Activated CD4-positive, alpha-beta T cell treated with anti-CD3 and anti-CD28 coated beads for 4 hours (primary cell): ENCODE data around the gene CRLF1.
A peak's percentile ranks its signal among the peaks of the same experiment; 100 is the strongest.

Experiments
- DNase-seq, 2 donors: peaks; one replicate each; pipeline ENCODE4 v3.0.0-alpha.2; 2020

CRLF1 gene, protein sequence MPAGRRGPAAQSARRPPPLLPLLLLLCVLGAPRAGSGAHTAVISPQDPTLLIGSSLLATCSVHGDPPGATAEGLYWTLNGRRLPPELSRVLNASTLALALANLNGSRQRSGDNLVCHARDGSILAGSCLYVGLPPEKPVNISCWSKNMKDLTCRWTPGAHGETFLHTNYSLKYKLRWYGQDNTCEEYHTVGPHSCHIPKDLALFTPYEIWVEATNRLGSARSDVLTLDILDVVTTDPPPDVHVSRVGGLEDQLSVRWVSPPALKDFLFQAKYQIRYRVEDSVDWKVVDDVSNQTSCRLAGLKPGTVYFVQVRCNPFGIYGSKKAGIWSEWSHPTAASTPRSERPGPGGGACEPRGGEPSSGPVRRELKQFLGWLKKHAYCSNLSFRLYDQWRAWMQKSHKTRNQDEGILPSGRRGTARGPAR

GRCh38 chr19:18606281-18607225 is at the start of gene CRLF1:
CRLF1 (minus strand) TSS chr19:18606799; CDS start chr19:18606656, 143 bp downstream.
- DNase-seq: no peak

DNA sequence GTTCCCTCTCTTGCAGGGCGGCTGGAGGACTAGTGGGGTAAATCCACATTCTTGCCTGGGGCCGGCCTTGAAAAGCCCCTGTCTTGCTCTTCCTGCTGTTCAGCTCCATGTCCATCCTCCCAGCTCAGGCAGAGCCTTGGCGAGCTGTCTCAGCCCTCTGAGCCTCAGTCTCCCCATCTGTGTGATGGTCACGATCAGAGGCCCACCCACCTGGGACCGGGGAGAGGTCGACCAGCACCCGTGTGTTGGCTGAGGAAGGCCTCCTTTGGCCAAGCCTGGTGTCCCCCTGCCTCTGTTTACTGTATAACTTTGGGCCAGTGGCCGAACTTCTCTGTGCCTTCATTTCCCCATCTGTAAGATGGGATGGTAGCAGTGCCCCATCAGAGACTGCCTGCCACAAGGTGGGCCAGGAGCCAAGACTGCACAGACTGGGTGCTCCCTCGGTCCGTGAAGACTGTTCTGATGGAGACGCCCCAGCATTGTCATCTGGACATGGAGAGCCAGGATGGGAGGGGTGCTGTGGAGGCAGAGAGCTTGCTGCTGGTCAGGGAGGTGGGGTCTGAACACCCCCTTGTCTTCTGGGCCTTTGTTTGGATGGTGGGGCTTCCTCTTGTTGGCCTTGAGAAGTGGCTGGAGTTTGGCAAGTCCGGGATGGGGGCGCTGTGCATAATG is 48.7 kb upstream of the CRLF1 start:
- no peak for DNase-seq

DNA sequence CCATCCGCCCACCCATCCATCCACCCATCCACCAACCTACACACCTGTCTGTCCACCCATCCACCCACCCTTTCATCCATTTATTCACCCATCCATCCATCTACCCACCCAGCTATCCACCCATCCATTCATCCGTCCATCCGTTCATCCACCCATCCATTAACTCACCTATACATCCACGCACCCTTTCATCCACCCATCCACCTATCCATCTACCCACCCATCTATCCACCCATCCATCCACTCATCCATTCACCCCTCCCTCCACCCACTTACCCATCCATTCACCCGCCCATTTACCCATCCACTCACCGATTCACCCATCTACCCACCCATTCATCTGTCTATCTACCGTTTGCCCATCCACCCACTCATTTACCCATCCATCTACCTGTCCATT is 47.9 kb upstream of the CRLF1 start:
- DNase-seq: no peak

GRCh38 chr19:18653853-18654252 is 47.3 kb upstream of the CRLF1 start:
- no peak for DNase-seq

GRCh38 chr19:18651733-18652132 is 45.1 kb upstream of the CRLF1 start:
- DNase-seq: no peak

GRCh38 chr19:18651300-18651699 is 44.7 kb upstream of the CRLF1 start:
- DNase-seq: no peak

- no peak for DNase-seq
Measured at GRCh38 chr19:18650468-18651041, 44.0 kb upstream of the CRLF1 start.

GRCh38 chr19:18650021-18650390 is 43.4 kb upstream of the CRLF1 start:
- DNase-seq: no peak

GRCh38 chr19:18649371-18650020 is 42.9 kb upstream of the CRLF1 start:
- DNase-seq: no peak

DNA sequence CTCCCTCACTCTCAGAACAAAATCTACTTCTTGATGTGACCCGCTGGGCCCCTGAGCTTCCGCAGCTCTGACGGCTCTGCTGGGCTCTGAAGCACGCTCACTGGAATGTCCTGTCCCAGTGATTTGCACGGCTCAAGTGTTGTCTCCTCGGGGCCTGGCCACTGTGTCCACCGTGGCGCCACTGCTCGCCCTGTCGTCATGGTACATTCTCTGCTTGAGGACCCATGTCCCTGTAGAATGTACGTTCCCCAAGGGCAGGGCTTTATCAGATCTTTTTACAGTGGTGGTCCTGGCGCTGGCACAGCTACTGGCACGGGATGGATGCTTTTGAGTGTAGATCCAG is 42.3 kb upstream of the CRLF1 start:
- DNase-seq: no peak

DNA sequence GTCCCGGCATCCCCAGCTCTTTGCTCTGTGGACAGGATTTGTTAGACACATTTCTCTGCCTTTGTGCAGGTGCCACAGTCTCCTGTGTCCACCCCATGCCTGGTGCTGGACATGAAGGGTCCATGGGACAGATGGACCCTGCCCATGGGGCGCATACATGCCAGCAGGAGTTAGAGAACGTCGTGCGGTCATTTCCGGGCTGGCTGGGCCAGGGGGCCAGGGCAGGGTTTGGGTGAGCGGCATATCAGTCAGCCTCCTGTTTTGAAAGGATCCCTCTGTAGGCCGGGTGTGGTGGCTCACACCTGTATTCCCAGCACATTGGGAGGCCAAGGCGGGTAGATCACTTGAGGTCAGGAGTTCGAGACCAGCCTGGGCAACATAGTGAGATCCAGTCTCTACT is 41.2 kb upstream of the CRLF1 start:
- DNase-seq: no peak

- DNase-seq: no peak
Measured at GRCh38 chr19:18647371-18647767, 40.8 kb upstream of the CRLF1 start.

GRCh38 chr19:18646535-18647370 is 40.2 kb upstream of the CRLF1 start:
- DNase-seq: no peak

- no peak for DNase-seq
Measured at GRCh38 chr19:18645035-18645511, 38.5 kb upstream of the CRLF1 start.

DNA sequence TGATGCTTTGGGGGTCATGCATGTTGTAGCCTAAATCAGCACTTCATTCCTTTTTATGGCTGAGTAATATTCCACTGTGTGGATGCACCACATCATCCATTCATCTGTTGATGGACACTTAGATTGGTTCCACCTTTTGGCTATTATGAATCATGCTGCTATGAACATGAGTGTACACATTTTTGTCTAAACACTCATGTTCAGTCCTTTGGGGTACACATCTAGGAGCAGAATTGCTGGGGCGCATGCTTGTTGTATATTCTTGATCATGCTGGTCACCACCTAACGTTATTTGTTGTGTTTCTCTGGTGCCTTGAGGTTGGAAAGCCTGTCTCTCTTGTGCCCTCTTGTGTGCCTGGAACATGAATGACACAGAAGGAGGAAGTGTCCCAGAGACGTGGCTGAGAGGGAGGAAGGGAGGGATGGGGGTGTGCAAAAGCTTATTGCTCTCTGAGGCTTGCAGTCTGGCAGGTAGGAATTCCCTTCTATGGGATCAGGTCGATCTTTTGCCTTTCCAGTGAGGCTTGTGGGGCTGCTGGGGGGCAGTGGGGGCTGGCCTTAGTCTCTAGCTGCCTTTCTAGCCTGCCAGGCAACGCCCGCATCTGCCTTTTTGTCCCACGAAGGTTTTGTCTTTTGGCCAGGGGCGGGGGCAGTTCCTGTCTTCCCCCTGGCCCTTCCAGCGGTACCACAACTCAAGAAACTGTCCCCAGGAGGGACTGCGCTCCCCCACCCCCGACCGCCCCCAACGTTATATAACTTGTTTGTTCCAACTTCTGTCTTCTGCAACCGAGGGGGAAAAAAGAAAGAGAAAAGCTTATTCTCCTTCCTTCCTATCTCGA is 37.8 kb upstream of the CRLF1 start:
- DNase-seq: no peak

GRCh38 chr19:18639706-18640243 is 33.2 kb upstream of the CRLF1 start:
- no peak for DNase-seq

- DNase-seq: no peak
Measured at GRCh38 chr19:18637673-18638630, 31.4 kb upstream of the CRLF1 start.

DNA sequence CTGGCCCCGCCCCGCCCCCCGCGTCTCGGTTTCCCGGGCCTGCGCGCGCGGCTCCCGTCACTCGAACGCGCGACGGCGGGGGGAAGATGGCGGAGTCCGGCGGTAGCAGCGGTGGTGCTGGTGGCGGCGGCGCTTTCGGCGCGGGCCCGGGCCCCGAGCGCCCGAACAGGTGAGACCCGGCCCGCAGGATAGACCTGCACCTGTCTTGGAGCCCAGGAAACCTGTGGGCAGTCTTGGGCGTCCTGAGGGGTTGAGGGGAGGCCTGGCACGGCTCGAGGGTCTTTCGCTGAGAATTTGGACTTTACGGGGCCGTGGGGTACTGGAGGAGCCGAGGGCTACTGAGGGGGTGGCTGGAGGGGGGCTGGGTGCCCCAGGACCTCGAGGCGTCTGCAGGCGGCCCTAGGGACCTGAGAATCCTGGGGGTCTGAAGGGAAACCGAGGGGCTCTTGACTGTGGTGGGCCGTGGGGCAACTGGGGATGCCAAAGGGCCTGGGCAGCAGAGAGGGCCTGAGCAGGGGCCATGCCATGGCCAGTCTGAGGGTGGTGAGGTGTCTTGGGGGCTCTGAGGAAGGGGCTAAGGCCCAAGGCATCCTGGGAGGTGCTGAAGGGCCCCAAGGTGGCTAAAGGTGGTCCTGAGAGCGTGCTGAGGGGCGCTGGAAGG is 30.5 kb upstream of the CRLF1 start, which contains the start of gene KLHL26:
KLHL26 (plus strand) TSS at position 60 of the 661 bp plus-strand sequence; CDS start at position 87, 27 bp downstream.
- peak in 1 of 2 donors; percentile 15 for DNase-seq
